H1 (cell line): Measurements from ENCODE around the gene TNC. TPM values are rescaled to one million over a fixed set of nuclear protein-coding genes. Genes with fewer than 3 reads are reported as not detected.

ENCODE experiments used
- CTCF ChIA-PET: fragments of 300-600 bp; sonication (Branson Sonifier 250); formaldehyde crosslinking; loops from one replicate; lab custom pipeline; 2021; ENCODE audit not compliant: partially characterized antibody; lab: Charles Lee
- POLR2A ChIA-PET: fragments of 300-600 bp; sonication (Branson Sonifier 250); formaldehyde crosslinking; loops from one replicate; lab custom pipeline; 2021; ENCODE audit warnings: inconsistent platforms; ENCODE audit not compliant: partially characterized antibody; lab: Charles Lee
- DNase-seq, 2 experiments: peaks; one replicate each; pipeline versions ENCODE4 v3.0.0 to v3.0.0-alpha.2; 2010 to 2022; ENCODE audit warnings: low spot score in 2 of 2, low read depth in 1 of 2, mixed read lengths in 1 of 2
- FAIRE-seq: peaks from 2 replicates; lab custom pipeline; 2011; peaks lifted over from hg19 to GRCh38; lab: Jason Lieb, UNC
- H2AFZ ChIP-seq: 2 replicates; pipeline ENCODE4 v1.8.1; 2012; ENCODE audit warnings: low read length, inconsistent platforms
- H2AK5ac ChIP-seq: 2 replicates; pipeline ENCODE4 v1.6.1; 2013; ENCODE audit warnings: low read depth, low read length
- H2BK120ac ChIP-seq: replicated peaks from 2 replicates; pipeline ENCODE3; 2013; ENCODE audit warnings: low read depth, low read length, inconsistent platforms
- H2BK12ac ChIP-seq: 2 replicates; pipeline ENCODE4 v1.6.1; 2013; ENCODE audit warnings: low read depth, low read length
- H2BK15ac ChIP-seq: 2 replicates; pipeline ENCODE4 v1.6.1; 2013; ENCODE audit warnings: low read length
- H2BK20ac ChIP-seq: 2 replicates; pipeline ENCODE4 v1.6.1; 2013; ENCODE audit warnings: low read length
- H2BK5ac ChIP-seq: 2 replicates; pipeline ENCODE4 v1.6.1; 2013; ENCODE audit warnings: low read depth, low read length
- H3K14ac ChIP-seq: 2 replicates; pipeline ENCODE4 v1.6.1; 2013; ENCODE audit warnings: inconsistent platforms; ENCODE audit not compliant: insufficient read length
- H3K18ac ChIP-seq: 2 replicates; pipeline ENCODE4 v1.6.1; 2013; ENCODE audit warnings: low read length; ENCODE audit errors: extremely low read depth
- H3K23ac ChIP-seq: 2 replicates; pipeline ENCODE4 v1.6.1; 2013; ENCODE audit warnings: inconsistent platforms; ENCODE audit not compliant: insufficient read length
- H3K23me2 ChIP-seq: 2 replicates; pipeline ENCODE4 v1.6.1; 2013; ENCODE audit warnings: low read depth, low read length
- H3K27ac ChIP-seq: 2 replicates; pipeline ENCODE4 v1.6.1; 2011; ENCODE audit warnings: low read depth, low read length, inconsistent platforms
- H3K27me3 ChIP-seq, 4 experiments: replicated peaks in 1 of 4; 1 replicate in 1 of 4; 2 replicates in 3 of 4; pipeline versions ENCODE4 v1.6.1 to v1.8.1; 2011 to 2013; ENCODE audit warnings: low read length in 3 of 4, mild to moderate bottlenecking in 3 of 4, inconsistent platforms in 2 of 4, mixed read lengths in 2 of 4, moderate library complexity in 1 of 4; ENCODE audit not compliant: control insufficient read depth in 3 of 4, insufficient read depth in 3 of 4; ENCODE audit errors: extremely low read depth in 1 of 4
- H3K36me3 ChIP-seq, 4 experiments: 2 replicates each; pipeline versions ENCODE4 v1.6.1 to v1.8.1; 2011 to 2013; ENCODE audit warnings: mild to moderate bottlenecking in 4 of 4, low read length in 3 of 4, moderate library complexity in 2 of 4, control low read depth in 1 of 4, inconsistent platforms in 1 of 4; ENCODE audit not compliant: insufficient read depth in 4 of 4, control insufficient read depth in 2 of 4
- H3K4ac ChIP-seq: replicated peaks from 2 replicates; pipeline ENCODE3; 2013; ENCODE audit warnings: low read length, low read depth, mixed read lengths, inconsistent platforms; ENCODE audit not compliant: insufficient read length
- H3K4me1 ChIP-seq, 4 experiments: replicated peaks in 1 of 4; 1 replicate in 1 of 4; 2 replicates in 3 of 4; pipeline versions ENCODE4 v1.6.1 to v1.8.1; 2011 to 2013; ENCODE audit warnings: low read length in 3 of 4, inconsistent platforms in 2 of 4, mixed read lengths in 1 of 4; ENCODE audit not compliant: insufficient read depth in 4 of 4, control insufficient read depth in 3 of 4
- H3K4me2 ChIP-seq, 2 experiments: 2 replicates each; pipeline versions ENCODE4 v1.6.1 to v1.8.1; 2011 to 2013; ENCODE audit warnings: low read depth in 2 of 2, low read length in 2 of 2, control low read depth in 1 of 2, inconsistent platforms in 1 of 2, mild to moderate bottlenecking in 1 of 2; ENCODE audit not compliant: insufficient read depth in 1 of 2
- H3K4me3 ChIP-seq, 4 experiments: fragments of 200-600, 300-600 bp in 1 of 4; sonication (generic), shearing (Covaris generic), sonication (Bioruptor Twin) in 1 of 4; 2 replicates each; pipeline versions ENCODE4 v1.5.1 to v1.8.1; 2011 to 2016; ENCODE audit warnings: low read length in 4 of 4, low read depth in 3 of 4, control low read depth in 2 of 4, inconsistent platforms in 2 of 4, mild to moderate bottlenecking in 2 of 4, mixed read lengths in 1 of 4, moderate library complexity in 1 of 4; ENCODE audit not compliant: insufficient read depth in 2 of 4; ENCODE audit errors: extremely low read depth in 1 of 4
- H3K56ac ChIP-seq: replicated peaks from 2 replicates; pipeline ENCODE3; 2013; ENCODE audit warnings: low read depth, mild to moderate bottlenecking, mixed read lengths, low read length, inconsistent platforms; ENCODE audit not compliant: insufficient read length
- H3K79me1 ChIP-seq: 2 replicates; pipeline ENCODE4 v1.6.1; 2013; ENCODE audit warnings: low read depth, low read length, control low read depth
- H3K79me2 ChIP-seq, 2 experiments: 2 replicates each; pipeline versions ENCODE4 v1.6.1 to v1.8.1; 2012 to 2013; ENCODE audit warnings: low read length in 2 of 2, mild to moderate bottlenecking in 2 of 2, inconsistent platforms in 1 of 2; ENCODE audit not compliant: insufficient read depth in 2 of 2, control insufficient read depth in 1 of 2
- H3K9ac ChIP-seq, 4 experiments: replicated peaks in 1 of 4; 1 replicate in 1 of 4; 2 replicates in 3 of 4; pipeline versions ENCODE4 v1.6.1 to v1.8.1; 2011 to 2013; ENCODE audit warnings: low read depth in 3 of 4, low read length in 3 of 4, control low read depth in 2 of 4, mild to moderate bottlenecking in 2 of 4, moderate library complexity in 2 of 4, inconsistent platforms in 1 of 4; ENCODE audit errors: extremely low read depth in 1 of 4
- H3K9me3 ChIP-seq, 2 experiments: 2 replicates each; pipeline versions ENCODE4 v1.6.1 to v1.8.1; 2012 to 2013; ENCODE audit warnings: mild to moderate bottlenecking in 2 of 2, moderate library complexity in 2 of 2, control low read depth in 1 of 2, inconsistent platforms in 1 of 2, low read depth in 1 of 2, low read length in 1 of 2, mixed read lengths in 1 of 2; ENCODE audit not compliant: insufficient read depth in 2 of 2
- H4K20me1 ChIP-seq, 2 experiments: replicated peaks in 1 of 2; 2 replicates each; pipeline versions ENCODE3 to v1.8.1; 2011 to 2013; ENCODE audit warnings: inconsistent platforms in 2 of 2, low read length in 2 of 2, mild to moderate bottlenecking in 1 of 2; ENCODE audit not compliant: insufficient read depth in 2 of 2, control insufficient read depth in 1 of 2
- H4K5ac ChIP-seq: 2 replicates; pipeline ENCODE4 v1.6.1; 2013; ENCODE audit warnings: low read length, low read depth, mixed read lengths, inconsistent platforms; ENCODE audit not compliant: insufficient read length
- H4K8ac ChIP-seq: 2 replicates; pipeline ENCODE4 v1.8.0; 2013; ENCODE audit warnings: mild to moderate bottlenecking, moderate library complexity, low read length, inconsistent platforms; ENCODE audit not compliant: insufficient read depth; ENCODE audit errors: extremely low read depth
- H4K91ac ChIP-seq: replicated peaks from 2 replicates; pipeline ENCODE3; 2013; ENCODE audit warnings: low read length, mixed read lengths, inconsistent platforms; ENCODE audit not compliant: insufficient read length
- BCL11A ChIP-seq, 2 experiments: IDR thresholded peaks; one replicate each; pipeline ENCODE4 v1.6.1; 2011; ENCODE audit warnings: low read depth in 2 of 2, low read length in 2 of 2, mild to moderate bottlenecking in 2 of 2
- GTF2F1 ChIP-seq: IDR thresholded peaks from 2 replicates; pipeline ENCODE4 v1.6.1; 2012; ENCODE audit warnings: low read depth, low read length, improper control_type of control experiment, borderline replicate concordance
- NRF1 ChIP-seq: IDR thresholded peaks from 2 replicates; pipeline ENCODE4 v1.6.1; 2011; ENCODE audit warnings: mild to moderate bottlenecking, low read depth, low read length, improper control_type of control experiment
- RFX5 ChIP-seq: IDR thresholded peaks from 2 replicates; pipeline ENCODE4 v1.6.1; 2011; ENCODE audit warnings: low read depth, low read length, improper control_type of control experiment, borderline replicate concordance
- SP2 ChIP-seq: IDR thresholded peaks from 2 replicates; pipeline ENCODE4 v1.6.1; 2012; ENCODE audit warnings: mild to moderate bottlenecking, low read length, inconsistent platforms
- WGBS, 2 experiments: shearing (Covaris generic) in 1 of 2; methylation state at CpG; one replicate each; pipeline versions ENCODE4 v1.1.6 to v1.1.7; 2013 to 2015; ENCODE audit warnings: low lambda C conversion rate in 2 of 2, mixed read lengths in 2 of 2, inconsistent platforms in 1 of 2, low coverage in 1 of 2, missing lambda C conversion rate in 1 of 2; ENCODE audit not compliant: insufficient replicate concordance in 2 of 2, insufficient coverage in 1 of 2, insufficient read length in 1 of 2; ENCODE audit errors: extremely low coverage in 1 of 2, missing lambda C conversion rate in 1 of 2; 5-methylcytosine and 5-hydroxymethylcytosine counted together
- polyA plus RNA-seq, 7 experiments: library from polyadenylated mRNA; depleted of rRNA in 3 of 7; stranded (reverse) in 5 of 7; unstranded in 2 of 7; fragments of >200 nt in 5 of 7; fragments of 200-250 nt in 2 of 7; gene quantifications; 1 replicate in 5 of 7; 2 replicates in 1 of 7; 4 replicates in 1 of 7; pipeline versions ENCODE4 v1.2.1 to v1.2.3, GENCODE V29; 2011 to 2013; ENCODE audit warnings: missing spikeins in 2 of 7, mixed read lengths in 2 of 7
- total RNA-seq: library from RNA; stranded (reverse); fragmentation: NEBNext Ultra II Directional; extraction: Animal tissue kit (Norgen Biotek cat#: 25700); gene quantifications from 2 replicates; pipeline ENCODE4 v1.2.1, GENCODE V29; 2021

The TNC gene
- total and polyA plus RNA-seq, 2 of the 8 experiments (the other 6 are each of a cell fraction or from before 2014, with no cell fraction given): 6.2 to 11.4 TPM

DNA sequence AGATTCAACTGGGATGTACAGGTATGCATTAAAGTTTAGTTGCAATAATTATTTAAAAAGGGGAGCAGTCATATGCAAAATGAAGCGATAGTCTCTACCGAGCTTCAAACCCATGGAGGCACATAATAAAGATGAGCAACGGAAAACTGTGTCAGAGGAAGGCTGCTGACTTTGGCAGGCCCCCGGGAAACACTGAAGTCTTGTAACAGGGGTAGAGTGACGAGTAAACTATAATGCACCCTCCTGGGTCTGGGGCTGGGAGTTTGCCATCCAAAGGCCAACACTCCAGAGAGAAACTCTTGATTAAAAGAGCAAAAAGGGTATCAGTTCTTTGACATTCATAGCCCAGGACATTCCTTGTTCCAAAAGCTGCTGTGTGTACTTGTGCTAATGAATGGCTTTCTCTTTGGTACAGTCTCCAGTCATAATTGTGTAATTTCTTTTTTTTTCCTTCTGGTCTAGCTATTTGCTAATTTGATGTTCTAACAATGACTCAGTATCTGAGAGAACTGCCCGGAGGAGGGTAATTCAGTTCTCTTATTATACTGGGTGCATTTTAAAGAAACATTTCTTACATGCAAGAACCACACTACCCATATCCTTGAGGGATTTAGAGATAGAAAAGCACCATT lies 59.2 kb downstream of the TNC start:
- Histone ChIP-seq H2AK5ac (no peak overlapping the region), H2BK20ac (no peak overlapping the region), H2BK15ac (no peak overlapping the region), H3K23me2 (no peaks in the 10 kb centered on the region), H3K14ac (no peak overlapping the region), H4K8ac (no peak overlapping the region), H3K27ac (no peak overlapping the region), H4K91ac (no peak overlapping the region), H2AFZ (no peak overlapping the region), H3K79me1 (no peaks in the 10 kb centered on the region), H3K56ac (no peak overlapping the region), H2BK5ac (no peak overlapping the region), H3K9ac (no peak overlapping the region), H3K4ac (no peak overlapping the region), H3K79me2 (no peaks in the 10 kb centered on the region), H3K4me1 (no peaks in the 10 kb centered on the region), H3K4me3 (no peak overlapping the region), H3K27me3 (no peaks in the 10 kb centered on the region), H3K9me3 (no peaks in the 10 kb centered on the region), H4K20me1 (no peaks in the 10 kb centered on the region), H3K18ac (no peak overlapping the region), H3K23ac (no peak overlapping the region), H3K36me3 (no peaks in the 10 kb centered on the region), H2BK120ac (no peak overlapping the region), H3K4me2 (no peak overlapping the region), H2BK12ac (no peak overlapping the region), H4K5ac (no peak overlapping the region)
- 92% methylated on average over 6 of the region's 6 CpGs; no CpG with 5 or more reads in 1 of the 2 experiments for WGBS, 2 experiments
- ChIA-PET POLR2A (no interaction called here), CTCF (interaction anchor here (0.7 to 1.5 kb wide), 4 partner anchors 12 to 407 kb away, joined by 3 to 4 read pairs (median 4); no protein-coding TSS in a partner anchor)
- no peak for DNase-seq
- FAIRE-seq: no peak
- no peak for TF ChIP-seq BCL11A (IDR thresholded peaks at IDR 0.05; ENCODE audit: low read depth in 2 of 2, low read length in 2 of 2)
- TF ChIP-seq NRF1: no peak
- TF ChIP-seq RFX5: no peak
- no peak for TF ChIP-seq GTF2F1
- no peak for TF ChIP-seq SP2
